Gastroesophageal sphincter (tissue), 4 donors: Measurements from ENCODE around the gene CPNE5. TPM values are rescaled to one million over a fixed set of nuclear protein-coding genes. Genes with fewer than 3 reads are reported as not detected.

ENCODE experiments used
- ATAC-seq: fragments of 150-250 bp; one replicate; pipeline ENCODE4 v1.9.1; 2016; ENCODE audit warnings: mild to moderate bottlenecking, moderate library complexity
- H3K27ac ChIP-seq, 4 donors: fragments of 200-600 bp; sonication (generic) in 3 of 4; 1 replicate in 3 of 4; 2 replicates in 1 of 4; pipeline ENCODE4 v1.5.1; 2016 to 2019
- H3K27me3 ChIP-seq: fragments of 200-600 bp; sonication (generic); one replicate; pipeline ENCODE4 v1.5.1; 2019
- H3K36me3 ChIP-seq, 2 donors: fragments of 200-600 bp; sonication (generic); one replicate each; pipeline ENCODE4 v1.5.1; 2019; ENCODE audit warnings: control low read depth in 1 of 2
- H3K4me1 ChIP-seq, 3 donors: fragments of 200-600 bp; sonication (generic); 1 replicate in 2 of 3; 2 replicates in 1 of 3; pipeline ENCODE4 v1.5.1; 2016 to 2019; ENCODE audit warnings: control low read depth in 2 of 3
- H3K4me3 ChIP-seq, 2 donors: fragments of 200-600 bp; sonication (generic); one replicate each; pipeline ENCODE4 v1.5.1; 2019; ENCODE audit warnings: mild to moderate bottlenecking in 1 of 2, moderate library complexity in 1 of 2
- H3K9me3 ChIP-seq, 3 donors: fragments of 200-600 bp; sonication (generic); one replicate each; pipeline ENCODE4 v1.5.1; 2017 to 2019; ENCODE audit warnings: control low read depth in 2 of 3
- CTCF ChIP-seq, 4 experiments: fragments of 200-600 bp in 2 of 4; fragments of 450-650 bp in 2 of 4; sonication (generic) in 1 of 4; IDR thresholded peaks; one replicate each; pipeline ENCODE4 v1.5.1; 2017 to 2019; ENCODE audit warnings: antibody characterized with exemption in 4 of 4, mild to moderate bottlenecking in 2 of 4, moderate library complexity in 2 of 4
- EP300 ChIP-seq: sonication (generic); formaldehyde crosslinking; IDR thresholded peaks from one replicate; pipeline ENCODE4 v1.6.1; 2017; ENCODE audit warnings: antibody characterized with exemption, mild to moderate bottlenecking
- POLR2A ChIP-seq, 2 donors: fragments of 450-650 bp; IDR thresholded peaks; one replicate each; pipeline ENCODE4 v1.6.1; 2017; ENCODE audit warnings: antibody characterized with exemption in 2 of 2, mild to moderate bottlenecking in 2 of 2, moderate library complexity in 1 of 2
- POLR2AphosphoS5 ChIP-seq: sonication (generic); formaldehyde crosslinking; IDR thresholded peaks from one replicate; pipeline ENCODE4 v1.6.1; 2017; ENCODE audit warnings: antibody characterized with exemption
- WGBS, 2 donors: methylation state at CpG; one replicate each; pipeline ENCODE4 v1.1.5; 2018; ENCODE audit warnings: low coverage in 1 of 2; 5-methylcytosine and 5-hydroxymethylcytosine counted together
- total RNA-seq, 4 donors: library from RNA; depleted of rRNA; stranded (reverse); fragments of >200 nt; gene quantifications; one replicate each; pipeline ENCODE4 v1.1.0, GENCODE V29; 2016

CPNE5 gene
- total RNA-seq, 4 donors from 2014 or later, result 0.42 to 2.3 (median 1.5) TPM

- Histone ChIP-seq H3K27me3 (no peaks in the 10 kb centered on the region), H3K36me3 (no peaks in the 10 kb centered on the region), H3K9me3 (no peaks in the 10 kb centered on the region), H3K4me3 (no peak overlapping the region), H3K27ac (no peak overlapping the region), H3K4me1 (peaks cover 0 to 11% (median 4%) of the 10 kb centered on the region in 3 donors)
- ATAC-seq, result no peak
- TF ChIP-seq POLR2A (IDR thresholded peaks at IDR 0.05), result no peak
- TF ChIP-seq EP300, result no peak
- TF ChIP-seq POLR2AphosphoS5, result no peak
- TF ChIP-seq CTCF (IDR thresholded peaks at IDR 0.05), result no peak
- WGBS, 2 donors, result 76 to 78% methylated on average over 3 to 12 of the region's 13 CpGs
Observed at GRCh38 chr6:36739947-36740817, 99.1 kb downstream of the CPNE5 start.

DNA sequence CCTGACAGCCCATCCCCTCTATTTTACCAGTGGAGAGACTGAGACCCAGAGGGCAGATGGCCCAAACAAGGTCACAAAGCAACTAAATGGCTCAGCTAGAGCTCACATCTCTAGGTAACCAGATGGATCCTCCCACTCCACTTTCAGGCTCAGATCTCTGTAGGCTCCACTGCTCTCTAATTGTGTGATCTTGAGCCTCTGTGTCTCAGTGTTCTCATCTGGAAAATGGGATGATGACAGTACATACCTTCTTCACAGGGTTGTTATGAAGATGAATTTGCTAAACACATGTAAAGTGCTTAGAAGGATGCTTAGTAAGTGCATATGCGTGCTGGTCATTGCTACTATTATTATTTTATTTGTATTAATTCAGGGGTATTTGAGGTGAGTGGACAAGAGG, 101.1 kb downstream of the CPNE5 start:
- ATAC-seq, result no peak
- H3K27me3 ChIP-seq, result no peaks in the 10 kb centered on the region
- no peaks in the 10 kb centered on the region for H3K36me3 ChIP-seq
- no peaks in the 10 kb centered on the region for H3K9me3 ChIP-seq
- peaks cover 0 to 19% (median 4%) of the 10 kb centered on the region in 3 donors for H3K4me1 ChIP-seq
- 90 to 100% methylated on average over 1 of the region's 1 CpG for WGBS, 2 donors
- TF ChIP-seq EP300, result no peak
- no peak for TF ChIP-seq POLR2AphosphoS5
- TF ChIP-seq CTCF (IDR thresholded peaks at IDR 0.05), result no peak
- TF ChIP-seq POLR2A (IDR thresholded peaks at IDR 0.05), result no peak
- no peak overlapping the region for H3K4me3 ChIP-seq
- no peak overlapping the region for H3K27ac ChIP-seq

GRCh38 chr6:36737043-36737785, 102.0 kb downstream of the CPNE5 start:
- peaks cover 0 to 19% (median 4%) of the 10 kb centered on the region in 3 donors for H3K4me1 ChIP-seq
- no peak for ATAC-seq
- no peaks in the 10 kb centered on the region for H3K36me3 ChIP-seq
- TF ChIP-seq POLR2AphosphoS5 (no peak), CTCF (IDR thresholded peaks at IDR 0.05) (no peak), POLR2A (IDR thresholded peaks at IDR 0.05) (no peak), EP300 (no peak)
- no peaks in the 10 kb centered on the region for H3K27me3 ChIP-seq
- 100% methylated on average over 2 of the region's 14 CpGs; no CpG with 5 or more reads in 1 of the 2 donors for WGBS, 2 donors
- no peaks in the 10 kb centered on the region for H3K9me3 ChIP-seq
- no peak overlapping the region for H3K4me3 ChIP-seq
- H3K27ac ChIP-seq, result no peak overlapping the region

DNA sequence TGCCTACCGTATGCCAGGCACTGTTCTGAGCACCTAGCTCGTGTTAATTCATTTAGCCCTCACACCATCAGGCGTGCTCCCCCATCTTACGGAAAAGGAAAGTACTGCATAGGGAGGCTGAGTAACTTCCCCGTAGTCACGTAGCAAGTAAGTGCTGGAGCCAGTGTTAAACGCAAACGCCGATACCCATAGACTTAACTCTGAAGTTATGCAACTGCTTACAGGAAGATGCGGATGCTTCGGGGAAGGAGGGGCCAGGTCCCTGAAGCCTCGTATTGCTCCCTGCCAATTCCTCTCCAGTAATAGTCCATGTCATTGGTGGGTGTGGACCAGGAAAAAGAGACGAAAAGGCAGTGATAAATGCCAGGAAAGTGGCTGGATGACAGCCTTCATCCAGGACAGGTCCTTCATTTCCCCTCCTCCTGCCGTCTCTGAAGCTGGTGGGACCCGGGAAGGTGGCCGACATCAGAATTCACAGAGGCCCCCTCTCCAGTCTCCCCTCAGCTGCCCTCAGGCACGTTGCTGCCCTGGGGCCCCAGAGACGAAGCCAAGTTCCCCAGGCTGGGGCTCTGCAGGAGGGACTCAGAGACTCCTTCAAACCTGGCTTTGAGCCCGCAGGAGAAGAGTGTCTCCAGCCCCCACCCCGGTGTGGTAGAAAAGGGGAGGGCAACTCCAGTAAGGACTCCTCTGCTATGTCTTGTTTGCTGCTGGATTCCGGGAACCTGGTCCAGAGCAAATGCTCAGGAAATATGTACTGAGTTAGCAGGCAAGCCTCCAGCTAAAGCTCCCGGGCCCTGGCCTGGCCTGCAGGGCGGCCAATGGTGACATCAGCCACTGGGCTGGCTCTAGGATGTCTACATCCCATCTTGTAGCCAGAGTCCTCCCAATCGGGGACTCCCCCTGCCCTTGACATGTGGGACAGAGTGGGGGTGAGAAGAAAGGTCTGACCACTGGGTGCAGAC, 103.9 kb downstream of the CPNE5 start:
- peak; percentile 91 for ATAC-seq
- Histone ChIP-seq H3K4me3 (peak overlapping the region; percentile 1 to 39), H3K27ac (peak overlapping the region; percentile 7 to 81 (median 81)), H3K27me3 (no peaks in the 10 kb centered on the region), H3K9me3 (no peaks in the 10 kb centered on the region), H3K4me1 (peaks cover 0 to 19% (median 4%) of the 10 kb centered on the region in 3 donors), H3K36me3 (no peaks in the 10 kb centered on the region)
- 2 to 9% methylated on average over 6 of the region's 24 CpGs for WGBS, 2 donors
- TF ChIP-seq POLR2AphosphoS5 (peak; percentile 91), POLR2A (IDR thresholded peaks at IDR 0.05) (peak in 1 of 2 donors; percentile 16), CTCF (IDR thresholded peaks at IDR 0.05) (peak in 3 of 4 experiments; percentile 7 to 41 (median 14)), EP300 (no peak)
